Breast epithelium (tissue), 3 donors: ENCODE data around the gene ART1.

Experiments used
- POLR2A ChIP-seq: fragments of 450-650 bp; IDR thresholded peaks from one replicate; pipeline ENCODE4 v1.6.1; 2016; ENCODE audit warnings: antibody characterized with exemption, mild to moderate bottlenecking, moderate library complexity
- POLR2AphosphoS5 ChIP-seq, 3 donors: sonication (generic); formaldehyde crosslinking; IDR thresholded peaks; one replicate each; pipeline ENCODE4 v1.6.1; 2017; ENCODE audit warnings: antibody characterized with exemption in 3 of 3
- TF ChIP-seq, protein P1 (sequence below), 3 donors: fragments of 450-650 bp; IDR thresholded peaks; one replicate each; pipeline ENCODE4 v1.5.1; 2016 to 2017; ENCODE audit warnings: antibody characterized with exemption in 3 of 3, mild to moderate bottlenecking in 3 of 3, moderate library complexity in 3 of 3

DNA sequence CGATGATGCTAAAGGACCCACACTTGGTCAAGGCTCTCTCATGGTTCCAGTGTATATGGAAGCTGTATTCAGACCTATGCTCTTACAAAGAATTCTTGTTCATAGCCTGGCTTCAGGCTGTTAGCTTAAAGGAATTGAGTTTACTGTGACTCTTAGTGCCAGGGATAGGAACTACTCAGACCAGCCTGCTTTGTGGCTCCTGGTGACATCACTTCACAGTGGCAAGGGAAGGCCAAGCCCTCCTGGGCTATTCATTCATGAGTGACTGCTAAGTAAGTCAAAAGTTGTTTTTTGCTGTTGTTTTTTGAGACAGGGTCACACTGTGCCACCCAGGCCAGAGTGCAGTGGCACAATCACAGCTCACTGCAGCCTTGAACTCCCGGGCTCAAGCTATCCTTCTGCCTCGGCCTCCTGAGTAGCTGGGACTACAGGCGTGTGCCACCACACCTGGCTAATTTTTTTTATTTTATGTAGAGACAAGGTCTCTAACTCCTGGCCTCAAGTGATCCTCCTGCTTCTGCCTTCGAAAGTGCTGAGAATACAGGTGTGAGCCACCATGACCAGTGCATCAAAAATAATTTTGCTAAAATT, 12.8 kb upstream of the ART1 start:
- TF ChIP-seq POLR2A (no peak), POLR2AphosphoS5 (IDR thresholded peaks at IDR 0.05) (no peak)
- TF ChIP-seq, protein P1, sequence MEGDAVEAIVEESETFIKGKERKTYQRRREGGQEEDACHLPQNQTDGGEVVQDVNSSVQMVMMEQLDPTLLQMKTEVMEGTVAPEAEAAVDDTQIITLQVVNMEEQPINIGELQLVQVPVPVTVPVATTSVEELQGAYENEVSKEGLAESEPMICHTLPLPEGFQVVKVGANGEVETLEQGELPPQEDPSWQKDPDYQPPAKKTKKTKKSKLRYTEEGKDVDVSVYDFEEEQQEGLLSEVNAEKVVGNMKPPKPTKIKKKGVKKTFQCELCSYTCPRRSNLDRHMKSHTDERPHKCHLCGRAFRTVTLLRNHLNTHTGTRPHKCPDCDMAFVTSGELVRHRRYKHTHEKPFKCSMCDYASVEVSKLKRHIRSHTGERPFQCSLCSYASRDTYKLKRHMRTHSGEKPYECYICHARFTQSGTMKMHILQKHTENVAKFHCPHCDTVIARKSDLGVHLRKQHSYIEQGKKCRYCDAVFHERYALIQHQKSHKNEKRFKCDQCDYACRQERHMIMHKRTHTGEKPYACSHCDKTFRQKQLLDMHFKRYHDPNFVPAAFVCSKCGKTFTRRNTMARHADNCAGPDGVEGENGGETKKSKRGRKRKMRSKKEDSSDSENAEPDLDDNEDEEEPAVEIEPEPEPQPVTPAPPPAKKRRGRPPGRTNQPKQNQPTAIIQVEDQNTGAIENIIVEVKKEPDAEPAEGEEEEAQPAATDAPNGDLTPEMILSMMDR (IDR thresholded peaks at IDR 0.05), result no peak
